Effector memory CD8-positive, alpha-beta T cell (primary cell): ENCODE measurements around the gene UBAC2.
"Not testable (repeated sequence)": the region's sequence is repeated elsewhere in the genome, so short reads cannot be mapped to it uniquely, and the experiment has no call there.

Experiments used
- ATAC-seq: fragments of 150-1000 bp; cut with Tn5 transposase; replicated peaks from 2 replicates; pipeline ENCODE4 v1.10.0; 2021; ENCODE audit warnings: mild to moderate bottlenecking, moderate library complexity
- DNase-seq, 3 experiments: peaks; one replicate each; pipeline ENCODE4 v3.0.0; 2021
- H3K27ac Mint-ChIP-seq, 2 donors: one replicate each; pipeline ENCODE4 v1.8.0; 2022; ENCODE audit warnings: mild to moderate bottlenecking in 2 of 2, mixed read lengths in 2 of 2, moderate library complexity in 2 of 2
- H3K27me3 Mint-ChIP-seq, 2 donors: one replicate each; pipeline ENCODE4 v1.8.0; 2022; ENCODE audit warnings: mixed read lengths in 2 of 2
- H3K36me3 Mint-ChIP-seq: one replicate; pipeline ENCODE4 v1.8.0; 2022; ENCODE audit warnings: mild to moderate bottlenecking, moderate library complexity, mixed read lengths; ENCODE audit not compliant: insufficient read depth
- H3K4me1 Mint-ChIP-seq, 2 donors: one replicate each; pipeline ENCODE4 v1.8.0; 2022; ENCODE audit warnings: low read depth in 2 of 2, mixed read lengths in 2 of 2
- H3K4me3 Mint-ChIP-seq, 2 donors: one replicate each; pipeline ENCODE4 v1.8.0; 2022; ENCODE audit warnings: mild to moderate bottlenecking in 2 of 2, mixed read lengths in 2 of 2, moderate library complexity in 2 of 2
- H3K9me3 Mint-ChIP-seq, 2 donors: one replicate each; pipeline ENCODE4 v1.8.0; 2022; ENCODE audit warnings: mixed read lengths in 2 of 2

UBAC2 gene

GRCh38 chr13:99406799-99407201 is 206.1 kb downstream of the UBAC2 start:
- no peak for DNase-seq
- Mint-ChIP-seq H3K4me3 (no peak overlapping the region), H3K4me1 (peaks cover 10 to 15% of the 10 kb centered on the region in 2 donors), H3K36me3 (peaks cover 7% of the 10 kb centered on the region), H3K9me3 (peaks cover 0 to 2% of the 10 kb centered on the region in 2 donors), H3K27me3 (no peaks in the 10 kb centered on the region), H3K27ac (no peak overlapping the region)
- no peak for ATAC-seq

GRCh38 chr13:99407906-99408702 is 207.4 kb downstream of the UBAC2 start:
- Mint-ChIP-seq H3K4me1 (peaks cover 10 to 15% of the 10 kb centered on the region in 2 donors), H3K9me3 (no peaks in the 10 kb centered on the region), H3K27me3 (no peaks in the 10 kb centered on the region), H3K4me3 (no peak overlapping the region), H3K27ac (no peak overlapping the region), H3K36me3 (peaks cover 7% of the 10 kb centered on the region)
- ATAC-seq (no peak), DNase-seq (no peak)

- Mint-ChIP-seq H3K27ac (no peak overlapping the region), H3K9me3 (no peaks in the 10 kb centered on the region), H3K4me3 (no peak overlapping the region), H3K36me3 (peaks cover 5% of the 10 kb centered on the region), H3K27me3 (no peaks in the 10 kb centered on the region), H3K4me1 (peaks cover 7 to 11% of the 10 kb centered on the region in 2 donors)
- DNase-seq (no peak), ATAC-seq (no peak)
These were observed 208.0 kb downstream of the UBAC2 start for GRCh38 chr13:99408703-99409000.

GRCh38 chr13:99409461-99410083 is 208.9 kb downstream of the UBAC2 start:
- not testable (repeated sequence) for H3K4me3 Mint-ChIP-seq, H3K27ac Mint-ChIP-seq, H3K36me3 Mint-ChIP-seq

GRCh38 chr13:99410646-99411475 is 210.2 kb downstream of the UBAC2 start:
- not testable (repeated sequence) for H3K27ac Mint-ChIP-seq, H3K27me3 Mint-ChIP-seq, H3K9me3 Mint-ChIP-seq, H3K4me1 Mint-ChIP-seq, ATAC-seq, H3K4me3 Mint-ChIP-seq, H3K36me3 Mint-ChIP-seq, DNase-seq

More at GRCh38 chr13:99409461-99410083, 208.9 kb downstream of the UBAC2 start:
- not testable (repeated sequence) for ATAC-seq, H3K9me3 Mint-ChIP-seq, H3K4me1 Mint-ChIP-seq, H3K27me3 Mint-ChIP-seq, DNase-seq

GRCh38 chr13:99412856-99413255 is 212.2 kb downstream of the UBAC2 start:
- ATAC-seq (no peak), DNase-seq (no peak)
- Mint-ChIP-seq H3K27ac (no peak overlapping the region), H3K36me3 (no peaks in the 10 kb centered on the region), H3K4me3 (no peak overlapping the region), H3K27me3 (no peaks in the 10 kb centered on the region), H3K9me3 (no peaks in the 10 kb centered on the region), H3K4me1 (no peaks in the 10 kb centered on the region)

- no peaks in the 10 kb centered on the region for H3K9me3 Mint-ChIP-seq
- no peak overlapping the region for H3K27ac Mint-ChIP-seq
- DNase-seq: no peak
- ATAC-seq: no peak
- H3K4me1 Mint-ChIP-seq: no peaks in the 10 kb centered on the region
- no peak overlapping the region for H3K4me3 Mint-ChIP-seq
- H3K27me3 Mint-ChIP-seq: no peaks in the 10 kb centered on the region
- H3K36me3 Mint-ChIP-seq: no peaks in the 10 kb centered on the region
These were observed 213.7 kb downstream of the UBAC2 start for GRCh38 chr13:99414048-99414995.

DNA sequence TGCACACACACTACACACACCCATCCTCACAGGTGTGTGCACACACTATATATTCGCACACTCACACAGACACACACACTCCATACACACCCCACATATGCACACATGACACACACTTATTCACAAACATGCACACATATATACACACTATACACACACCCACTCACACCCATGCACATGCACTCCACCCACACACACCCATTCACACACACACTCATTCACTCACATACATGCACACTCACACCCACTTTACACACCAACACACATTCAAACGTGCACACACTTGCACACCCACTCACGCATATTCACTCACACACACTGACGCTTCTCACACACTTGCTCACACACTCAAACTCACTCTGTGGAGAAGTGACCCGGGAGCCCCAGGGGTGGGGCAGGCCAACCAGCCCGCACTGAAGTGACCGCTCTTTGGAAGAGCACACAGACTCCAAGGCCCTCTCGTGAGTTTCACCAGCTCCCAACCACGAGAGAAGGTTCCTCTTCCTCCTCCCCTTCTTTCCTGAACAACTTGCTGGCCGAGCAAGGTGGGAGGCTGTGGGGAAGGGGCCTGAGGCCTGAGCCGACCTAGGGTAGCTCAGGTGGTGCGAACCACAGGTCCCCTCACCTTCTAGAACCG is 214.5 kb downstream of the UBAC2 start:
- H3K9me3 Mint-ChIP-seq: no peaks in the 10 kb centered on the region
- no peak for ATAC-seq
- no peak overlapping the region for H3K4me3 Mint-ChIP-seq
- no peaks in the 10 kb centered on the region for H3K27me3 Mint-ChIP-seq
- H3K36me3 Mint-ChIP-seq: peaks cover under 1% of the 10 kb centered on the region
- DNase-seq: no peak
- H3K4me1 Mint-ChIP-seq: peaks cover 7% of the 10 kb centered on the region in 2 donors
- H3K27ac Mint-ChIP-seq: no peak overlapping the region

GRCh38 chr13:99415851-99416331 is 215.2 kb downstream of the UBAC2 start:
- Mint-ChIP-seq H3K36me3 (peaks cover 4% of the 10 kb centered on the region), H3K27me3 (no peaks in the 10 kb centered on the region), H3K9me3 (no peaks in the 10 kb centered on the region), H3K27ac (no peak overlapping the region), H3K4me1 (peaks cover 14 to 15% of the 10 kb centered on the region in 2 donors), H3K4me3 (no peak overlapping the region)
- ATAC-seq (no peak), DNase-seq (no peak)

GRCh38 chr13:99416411-99417121 is 215.9 kb downstream of the UBAC2 start:
- H3K9me3 Mint-ChIP-seq: no peaks in the 10 kb centered on the region
- ATAC-seq: no peak
- H3K36me3 Mint-ChIP-seq: peaks cover 4% of the 10 kb centered on the region
- peaks cover 19% of the 10 kb centered on the region in 2 donors for H3K4me1 Mint-ChIP-seq
- H3K27me3 Mint-ChIP-seq: no peaks in the 10 kb centered on the region
- H3K4me3 Mint-ChIP-seq: no peak overlapping the region
- no peak overlapping the region for H3K27ac Mint-ChIP-seq
- DNase-seq: no peak

DNA sequence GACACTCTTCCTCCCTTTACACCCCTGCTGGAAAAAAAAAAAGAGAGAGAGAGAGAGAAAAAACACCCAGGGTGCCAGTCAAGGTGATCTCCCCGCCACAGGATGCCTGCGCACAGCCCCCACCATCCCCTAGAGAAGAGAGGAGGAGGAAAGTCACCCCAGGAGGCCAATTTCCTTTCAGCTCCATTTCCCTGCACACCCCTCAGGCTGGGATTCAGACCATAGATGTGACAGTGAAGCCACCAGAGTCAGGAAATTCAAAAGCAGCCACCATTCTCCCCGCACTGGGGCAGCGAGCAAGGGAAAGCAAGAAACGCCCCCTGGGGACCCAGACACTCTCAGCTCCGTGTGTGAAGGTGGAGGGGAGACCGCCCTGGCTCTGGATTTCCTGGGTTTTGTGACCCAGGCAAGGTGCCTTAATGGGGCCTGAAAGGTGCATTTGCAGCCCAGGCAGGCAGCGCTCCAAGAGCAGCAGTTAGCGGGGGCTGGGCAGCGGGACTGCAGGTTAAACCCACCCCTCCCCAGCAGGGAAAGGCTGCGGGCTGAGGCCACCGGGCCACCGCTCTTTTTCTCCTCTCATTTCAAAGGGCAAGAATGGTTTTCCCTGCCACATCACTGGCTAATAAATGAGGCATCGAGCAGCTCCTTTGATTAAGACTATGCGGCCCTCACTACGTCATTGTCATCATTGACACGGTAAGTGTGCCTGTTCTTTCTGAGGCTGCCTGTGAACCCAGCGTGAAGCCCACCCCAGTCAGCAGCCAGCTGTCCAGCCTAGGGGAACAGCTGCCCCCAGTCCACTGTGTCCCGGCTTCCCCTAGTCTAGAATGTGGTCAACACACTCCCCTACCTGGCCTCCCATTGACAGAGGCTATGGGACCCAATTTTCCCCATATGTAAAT is 216.8 kb downstream of the UBAC2 start:
- H3K4me1 Mint-ChIP-seq: peaks cover 24% of the 10 kb centered on the region in 2 donors
- peaks cover 4% of the 10 kb centered on the region for H3K36me3 Mint-ChIP-seq
- ATAC-seq (no peak), DNase-seq (no peak)
- H3K27me3 Mint-ChIP-seq: no peaks in the 10 kb centered on the region
- H3K9me3 Mint-ChIP-seq: no peaks in the 10 kb centered on the region
- no peak overlapping the region for H3K27ac Mint-ChIP-seq
- H3K4me3 Mint-ChIP-seq: no peak overlapping the region
